MCF 10A (cell line): ENCODE results near the gene FZR1. TPM values are rescaled to one million over a fixed set of nuclear protein-coding genes. Genes with fewer than 3 reads are reported as not detected.

ENCODE experiments used
- BruUV-seq: library from RNA; stranded (reverse); fragments of 400-500 nt; replicated peaks from 2 replicates; lab custom pipeline; 2021; lab: Mats Ljungman, UMichigan
- CTCF ChIA-PET: fragments of 300-600 bp; sonication (Branson Sonifier 250); formaldehyde crosslinking; extraction: SDS; loops from one replicate; lab custom pipeline; 2021; ENCODE audit warnings: antibody characterized with exemption, inconsistent platforms; lab: Yijun Ruan, JAX
- POLR2A ChIA-PET: fragments of 300-600, 350-650 bp; sonication (Branson Sonifier 250); formaldehyde crosslinking; extraction: SDS; loops from one replicate; lab custom pipeline; 2020; ENCODE audit warnings: antibody characterized with exemption, inconsistent platforms; lab: Yijun Ruan, JAX
- DNase-seq: peaks from one replicate; pipeline ENCODE4 v3.0.0-alpha.2; 2018; ENCODE audit not compliant: unreplicated experiment
- H3K27ac Mint-ChIP-seq: one replicate; pipeline ENCODE4 v1.8.0; 2022; ENCODE audit warnings: mild to moderate bottlenecking, low read depth, mixed read lengths; ENCODE audit not compliant: unreplicated experiment
- H3K27me3 Mint-ChIP-seq: one replicate; pipeline ENCODE4 v1.8.0; 2022; ENCODE audit warnings: mixed read lengths; ENCODE audit not compliant: insufficient read depth, unreplicated experiment
- H3K36me3 Mint-ChIP-seq: one replicate; pipeline ENCODE4 v1.8.0; 2022; ENCODE audit warnings: mild to moderate bottlenecking, moderate library complexity, mixed read lengths; ENCODE audit not compliant: insufficient read depth, unreplicated experiment
- H3K4me1 Mint-ChIP-seq: one replicate; pipeline ENCODE4 v1.8.0; 2022; ENCODE audit warnings: mixed read lengths; ENCODE audit not compliant: insufficient read depth, unreplicated experiment
- H3K4me3 Mint-ChIP-seq: one replicate; pipeline ENCODE4 v1.8.0; 2022; ENCODE audit warnings: mild to moderate bottlenecking, moderate library complexity, mixed read lengths; ENCODE audit not compliant: unreplicated experiment
- H3K9me3 Mint-ChIP-seq: one replicate; pipeline ENCODE4 v1.8.0; 2022; ENCODE audit warnings: mixed read lengths; ENCODE audit not compliant: unreplicated experiment
- CTCF ChIP-seq: fragments of 200-600 bp; IDR thresholded peaks from one replicate; pipeline ENCODE4 v1.8.0; 2022; ENCODE audit warnings: antibody characterized with exemption, mild to moderate bottlenecking; ENCODE audit not compliant: unreplicated experiment
- intact Hi-C: fragments of 100-400 bp; cut with micrococcal nuclease; formaldehyde crosslinking; loops from 2 replicates; pipeline ENCODE4 v1.14.1; 2022
- total RNA-seq: library from RNA; stranded (reverse); gene quantifications from 2 replicates; pipeline ENCODE4 v1.2.3, GENCODE V29; 2022

FZR1 gene
- total RNA-seq, 1 experiment from 2014 or later, result 48.9 TPM

DNA sequence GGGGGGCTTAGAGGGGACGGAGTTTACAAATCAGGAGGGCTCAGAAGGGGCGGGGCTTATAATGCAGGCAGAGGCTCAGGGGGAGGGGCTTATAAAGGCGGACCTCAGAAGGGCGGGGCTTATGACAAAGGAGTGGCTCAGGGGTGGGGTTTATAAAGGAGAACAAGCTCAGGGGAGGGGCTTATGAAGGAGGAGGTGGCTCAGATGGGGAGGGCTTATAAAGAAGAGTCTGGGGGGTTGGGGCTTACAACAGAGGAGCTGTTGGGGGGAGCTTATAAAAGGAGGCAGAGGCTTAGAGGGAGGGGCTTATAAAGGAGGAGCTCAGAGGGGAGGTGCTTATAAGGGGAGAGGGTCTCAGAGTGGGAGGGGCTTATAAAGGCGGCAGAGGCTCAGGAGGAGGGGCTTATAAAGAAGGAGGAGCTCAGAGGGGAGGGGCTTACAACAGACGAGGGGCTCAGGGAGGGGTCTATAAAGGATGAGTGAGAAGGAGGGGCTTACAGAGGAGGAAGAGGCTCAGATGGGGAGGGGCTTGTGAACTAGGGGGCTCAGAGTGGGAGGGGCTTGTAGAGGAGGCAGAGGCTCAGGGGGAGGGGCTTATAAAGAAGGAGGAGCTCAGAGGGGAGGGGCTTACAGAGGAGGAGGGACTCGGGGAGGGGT is 26.8 kb upstream of the FZR1 start:
- intact Hi-C loops, result no loop called here
- no peak for DNase-seq
- Mint-ChIP-seq H3K27ac (no peak overlapping the region), H3K4me3 (no peak overlapping the region), H3K9me3 (no peaks in the 10 kb centered on the region), H3K36me3 (no peaks in the 10 kb centered on the region), H3K4me1 (no peaks in the 10 kb centered on the region), H3K27me3 (no peaks in the 10 kb centered on the region)
- POLR2A ChIA-PET, result interaction anchor here (1.2 to 1.4 kb wide), 2 partner anchors 21 to 174 kb away, joined by 5 to 7 read pairs; partner anchors contain the start of gene DOHH
- TF ChIP-seq CTCF, result no peak
- CTCF ChIA-PET, result interaction anchor here (0.6 to 1.3 kb wide), 5 partner anchors 18 to 175 kb away, joined by 3 to 6 read pairs (median 4); no protein-coding TSS in a partner anchor
- no TSS peak for BruUV-seq

- no peaks in the 10 kb centered on the region for H3K9me3 Mint-ChIP-seq
- H3K36me3 Mint-ChIP-seq, result no peaks in the 10 kb centered on the region
- TF ChIP-seq CTCF, result no peak
- DNase-seq, result no peak
- H3K27me3 Mint-ChIP-seq, result no peaks in the 10 kb centered on the region
- peaks cover under 1% of the 10 kb centered on the region for H3K4me1 Mint-ChIP-seq
- ChIA-PET CTCF (interaction anchor here (0.9 to 1.3 kb wide), 4 partner anchors 18 to 175 kb away, joined by 3 to 6 read pairs (median 4); no protein-coding TSS in a partner anchor), POLR2A (interaction anchor here (1.2 to 1.4 kb wide), 2 partner anchors 21 to 175 kb away, joined by 5 to 7 read pairs; partner anchors contain the start of gene DOHH)
- intact Hi-C loops, result no loop called here
- no peak overlapping the region for H3K27ac Mint-ChIP-seq
- BruUV-seq, result no TSS peak
- H3K4me3 Mint-ChIP-seq, result no peak overlapping the region
Measured at GRCh38 chr19:3479834-3480215, 26.3 kb upstream of the FZR1 start.

- no peak for TF ChIP-seq CTCF
- Mint-ChIP-seq H3K27me3 (no peaks in the 10 kb centered on the region), H3K4me1 (peaks cover 5% of the 10 kb centered on the region), H3K9me3 (no peaks in the 10 kb centered on the region), H3K4me3 (no peak within 1 kb of the TSS), H3K36me3 (no peaks in the 10 kb centered on the region), H3K27ac (no peak within 1 kb of the TSS)
- CTCF ChIA-PET, result interaction anchor here (1.1 kb wide), 1 partner anchor 155 kb away, joined by 4 read pairs; no protein-coding TSS in a partner anchor
- intact Hi-C loops, result no loop called here
- no TSS peak for BruUV-seq
- POLR2A ChIA-PET, result interaction anchor here (1.4 kb wide), 1 partner anchor 20 kb away, joined by 5 read pairs; the partner anchor contains the start of gene DOHH
- DNase-seq, result no peak
Measured at GRCh38 chr19:3480383-3481091, 25.6 kb upstream of the FZR1 start, which contains the start of gene SMIM24. Gene SMIM24, minus strand, starts transcription at chr19:3480525. Its CDS starts 62 bp downstream, at chr19:3480463.
